Caco-2 (cell line): ENCODE measurements around the gene SELENON. TPM values are rescaled to one million over a fixed set of nuclear protein-coding genes. Genes with fewer than 3 reads are reported as not detected.

Experiments
- BruUV-seq: library from RNA; stranded (reverse); fragments of 400-500 nt; replicated peaks from 2 replicates; lab custom pipeline; 2021; lab: Mats Ljungman, UMichigan
- CTCF ChIA-PET: fragments of 300-600 bp; sonication (Branson Sonifier 250); formaldehyde crosslinking; loops from one replicate; lab custom pipeline; 2022; ENCODE audit warnings: antibody characterized with exemption; lab: Charles Lee
- POLR2A ChIA-PET: fragments of 300-600 bp; sonication (Branson Sonifier 250); formaldehyde crosslinking; loops from one replicate; lab custom pipeline; 2022; ENCODE audit warnings: antibody characterized with exemption; lab: Charles Lee
- DNase-seq, 2 experiments: peaks; one replicate each; pipeline versions ENCODE4 v3.0.0 to v3.0.0-alpha.2; 2020 to 2022
- H3K27me3 ChIP-seq: replicated peaks from 2 replicates; pipeline ENCODE4 v1.6.0; 2011; ENCODE audit warnings: low read length; ENCODE audit not compliant: control insufficient read depth, insufficient read depth
- H3K36me3 ChIP-seq: 2 replicates; pipeline ENCODE4 v1.5.1; 2011; ENCODE audit warnings: low read length; ENCODE audit not compliant: control insufficient read depth, insufficient read depth
- H3K4me1 ChIP-seq: fragments of 250-450 bp; sonication (Bioruptor Pico); 2 replicates; pipeline ENCODE4 v1.5.1; 2020; ENCODE audit warnings: mild to moderate bottlenecking
- H3K4me3 ChIP-seq: 2 replicates; pipeline ENCODE4 v1.5.1; 2011; ENCODE audit warnings: low read depth, mild to moderate bottlenecking, control low read depth, low read length
- H3K9me3 ChIP-seq: fragments of 250-450 bp; sonication (Bioruptor Pico); 2 replicates; pipeline ENCODE4 v1.5.1; 2020; ENCODE audit warnings: mild to moderate bottlenecking, moderate library complexity
- H3K27ac Mint-ChIP-seq: one replicate; pipeline ENCODE4 v1.8.0; 2022; ENCODE audit warnings: mixed read lengths; ENCODE audit not compliant: unreplicated experiment
- H3K27me3 Mint-ChIP-seq: one replicate; pipeline ENCODE4 v1.8.0; 2022; ENCODE audit warnings: mixed read lengths; ENCODE audit not compliant: insufficient read depth, unreplicated experiment
- H3K36me3 Mint-ChIP-seq: one replicate; pipeline ENCODE4 v1.8.0; 2022; ENCODE audit warnings: mild to moderate bottlenecking, mixed read lengths; ENCODE audit not compliant: insufficient read depth, unreplicated experiment
- H3K4me1 Mint-ChIP-seq: one replicate; pipeline ENCODE4 v1.8.0; 2022; ENCODE audit warnings: low read depth, mixed read lengths; ENCODE audit not compliant: unreplicated experiment
- H3K4me3 Mint-ChIP-seq: one replicate; pipeline ENCODE4 v1.8.0; 2022; ENCODE audit warnings: mild to moderate bottlenecking, moderate library complexity, mixed read lengths; ENCODE audit not compliant: unreplicated experiment
- H3K9me3 Mint-ChIP-seq: one replicate; pipeline ENCODE4 v1.8.0; 2022; ENCODE audit warnings: mixed read lengths; ENCODE audit not compliant: unreplicated experiment
- CTCF ChIP-seq, 2 experiments: fragments of 200-600 bp in 1 of 2; IDR thresholded peaks; 1 replicate in 1 of 2; 2 replicates in 1 of 2; pipeline versions ENCODE4 v1.5.1 to v1.8.0; 2011 to 2022; ENCODE audit warnings: antibody characterized with exemption in 1 of 2, control low read depth in 1 of 2, inconsistent platforms in 1 of 2, low read depth in 1 of 2, low read length in 1 of 2, mild to moderate bottlenecking in 1 of 2, moderate library complexity in 1 of 2; ENCODE audit not compliant: insufficient read depth in 1 of 2, severe bottlenecking in 1 of 2, unreplicated experiment in 1 of 2
- intact Hi-C: fragments of 100-400 bp; cut with micrococcal nuclease; formaldehyde crosslinking; loops from one replicate; pipeline ENCODE4 v1.10.0; 2022; ENCODE audit not compliant: unreplicated experiment
- total RNA-seq: library from RNA; stranded (reverse); gene quantifications from 2 replicates; pipeline ENCODE4 v1.2.3, GENCODE V29; 2022

The SELENON gene
- total RNA-seq, 1 experiment from 2014 or later: 58.3 TPM

- Mint-ChIP-seq H3K36me3 (peaks cover 35% of the 10 kb centered on the region), H3K4me3 (no peak overlapping the region), H3K9me3 (no peaks in the 10 kb centered on the region), H3K27me3 (no peaks in the 10 kb centered on the region), H3K27ac (no peak overlapping the region), H3K4me1 (peaks cover 10% of the 10 kb centered on the region)
- ChIA-PET CTCF (interaction anchor here (0.6 kb wide), 1 partner anchor 189 kb away, joined by 4 read pairs; no protein-coding TSS in a partner anchor), POLR2A (interaction anchor here (0.5 kb wide), 1 partner anchor 77 kb away, joined by 7 read pairs; no protein-coding TSS in a partner anchor)
- BruUV-seq: no TSS peak
- DNase-seq: no peak
- Histone ChIP-seq H3K4me1 (peaks cover 15% of the 10 kb centered on the region), H3K4me3 (no peak overlapping the region), H3K27me3 (no peaks in the 10 kb centered on the region), H3K9me3 (no peaks in the 10 kb centered on the region), H3K36me3 (no peaks in the 10 kb centered on the region)
- TF ChIP-seq CTCF (IDR thresholded peaks at IDR 0.05; ENCODE audit: insufficient read depth in 1 of 2, low read depth in 1 of 2, low read length in 1 of 2, severe bottlenecking in 1 of 2, unreplicated experiment in 1 of 2): no peak
- intact Hi-C loops: no loop called here
Observed at GRCh38 chr1:25815208-25816111, 15.5 kb downstream of the SELENON start.

GRCh38 chr1:25816112-25816718 lies 16.2 kb downstream of the SELENON start:
- no peak for TF ChIP-seq CTCF (IDR thresholded peaks at IDR 0.05; ENCODE audit: insufficient read depth in 1 of 2, low read depth in 1 of 2, low read length in 1 of 2, severe bottlenecking in 1 of 2, unreplicated experiment in 1 of 2)
- no peaks in the 10 kb centered on the region for H3K36me3 ChIP-seq
- Mint-ChIP-seq H3K4me3 (no peak overlapping the region), H3K36me3 (peaks cover 38% of the 10 kb centered on the region), H3K4me1 (peaks cover 16% of the 10 kb centered on the region), H3K27ac (no peak overlapping the region), H3K27me3 (no peaks in the 10 kb centered on the region), H3K9me3 (no peaks in the 10 kb centered on the region)
- DNase-seq: no peak
- no peaks in the 10 kb centered on the region for H3K9me3 ChIP-seq
- ChIA-PET CTCF (no interaction called here), POLR2A (no interaction called here)
- peaks cover 15% of the 10 kb centered on the region for H3K4me1 ChIP-seq
- no peak overlapping the region for H3K4me3 ChIP-seq
- no TSS peak for BruUV-seq
- H3K27me3 ChIP-seq: no peaks in the 10 kb centered on the region
- intact Hi-C loops: no loop called here

- no peaks in the 10 kb centered on the region for H3K9me3 ChIP-seq
- Mint-ChIP-seq H3K4me1 (peaks cover 26% of the 10 kb centered on the region), H3K27ac (peak overlapping the region; percentile 97), H3K36me3 (peaks cover 33% of the 10 kb centered on the region), H3K27me3 (no peaks in the 10 kb centered on the region), H3K9me3 (no peaks in the 10 kb centered on the region), H3K4me3 (peak overlapping the region; percentile 77)
- BruUV-seq: no TSS peak
- ChIA-PET CTCF (interaction anchor here (0.6 to 1.0 kb wide), 3 partner anchors 179 to 323 kb away, joined by 3 to 4 read pairs (median 3); no protein-coding TSS in a partner anchor), POLR2A (no interaction called here)
- H3K36me3 ChIP-seq: no peaks in the 10 kb centered on the region
- H3K4me1 ChIP-seq: peaks cover 15% of the 10 kb centered on the region
- TF ChIP-seq CTCF (IDR thresholded peaks at IDR 0.05; ENCODE audit: insufficient read depth in 1 of 2, low read depth in 1 of 2, low read length in 1 of 2, severe bottlenecking in 1 of 2, unreplicated experiment in 1 of 2): peak in 1 of 2 experiments; percentile 36
- no peak overlapping the region; the same call in 1 of the 2 replicates for H3K4me3 ChIP-seq
- peak in 1 of 2 experiments; percentile 31 for DNase-seq
- intact Hi-C loops: loop anchor here (2.0 kb wide), 1 partner anchor 71 kb away; no protein-coding TSS in a partner anchor
- no peaks in the 10 kb centered on the region for H3K27me3 ChIP-seq
Observed at GRCh38 chr1:25817840-25818501, 18.0 kb downstream of the SELENON start.
